GM03348 (cell line): ENCODE measurements around the gene RSU1.

Experiments
- DNase-seq: peaks from one replicate; pipeline ENCODE4 v3.0.0; 2012; ENCODE audit warnings: low spot score

RSU1 gene

GRCh38 chr10:16822027-16822426 is 4.8 kb upstream of the RSU1 start:
- DNase-seq = no peak

- DNase-seq = no peak
Observed at GRCh38 chr10:16820421-16820820, 3.2 kb upstream of the RSU1 start.

- DNase-seq = no peak
Observed at GRCh38 chr10:16820018-16820417, 2.8 kb upstream of the RSU1 start.

GRCh38 chr10:16819436-16819835 is 2.2 kb upstream of the RSU1 start:
- no peak for DNase-seq

GRCh38 chr10:16819026-16819425 is 1.8 kb upstream of the RSU1 start:
- DNase-seq = no peak

- DNase-seq = no peak
Observed at GRCh38 chr10:16816830-16817124, 447 bp downstream of the RSU1 start.

GRCh38 chr10:16816171-16816570 is 1.1 kb downstream of the RSU1 start:
- peak; percentile 5 for DNase-seq

- DNase-seq = no peak
Observed at GRCh38 chr10:16814012-16814411, 3.2 kb downstream of the RSU1 start.

GRCh38 chr10:16812676-16813075 is 4.5 kb downstream of the RSU1 start:
- no peak for DNase-seq

GRCh38 chr10:16811765-16812164 is 5.5 kb downstream of the RSU1 start:
- no peak for DNase-seq

- no peak for DNase-seq
Observed at GRCh38 chr10:16811292-16811691, 5.9 kb downstream of the RSU1 start.

GRCh38 chr10:16809074-16809718 is 8.0 kb downstream of the RSU1 start:
- peak; percentile 60 for DNase-seq

- no peak for DNase-seq
Observed at GRCh38 chr10:16804123-16804522, 13.1 kb downstream of the RSU1 start.

GRCh38 chr10:16803464-16803863 is 13.8 kb downstream of the RSU1 start:
- no peak for DNase-seq

- no peak for DNase-seq
Observed at GRCh38 chr10:16799621-16800020, 17.6 kb downstream of the RSU1 start.

GRCh38 chr10:16798571-16798970 is 18.7 kb downstream of the RSU1 start:
- DNase-seq = no peak

GRCh38 chr10:16795410-16796073 is 21.7 kb downstream of the RSU1 start:
- no peak for DNase-seq

- DNase-seq = no peak
Observed at GRCh38 chr10:16794005-16794404, 23.2 kb downstream of the RSU1 start.

GRCh38 chr10:16792675-16793074 is 24.5 kb downstream of the RSU1 start:
- DNase-seq = peak; percentile 13

- no peak for DNase-seq
Observed at GRCh38 chr10:16789765-16790164, 27.5 kb downstream of the RSU1 start.

- DNase-seq = no peak
Observed at GRCh38 chr10:16789261-16789660, 28.0 kb downstream of the RSU1 start.

GRCh38 chr10:16788778-16789177 is 28.4 kb downstream of the RSU1 start:
- DNase-seq = no peak

GRCh38 chr10:16788125-16788524 is 29.1 kb downstream of the RSU1 start:
- DNase-seq = no peak

- no peak for DNase-seq
Observed at GRCh38 chr10:16787361-16787791, 29.8 kb downstream of the RSU1 start.
